Measurements from ENCODE around the gene BMP4. TPM values are rescaled to one million over a fixed set of nuclear protein-coding genes. Genes with fewer than 3 reads are reported as not detected.
A peak's percentile ranks its signal among the peaks of the same experiment; 100 is the strongest.

The BMP4 gene
- total and polyA plus RNA-seq, 2 donors (not counting 3 experiments of a cell fraction or from before 2014, with no cell fraction given), result 238 to 311 TPM

DNA sequence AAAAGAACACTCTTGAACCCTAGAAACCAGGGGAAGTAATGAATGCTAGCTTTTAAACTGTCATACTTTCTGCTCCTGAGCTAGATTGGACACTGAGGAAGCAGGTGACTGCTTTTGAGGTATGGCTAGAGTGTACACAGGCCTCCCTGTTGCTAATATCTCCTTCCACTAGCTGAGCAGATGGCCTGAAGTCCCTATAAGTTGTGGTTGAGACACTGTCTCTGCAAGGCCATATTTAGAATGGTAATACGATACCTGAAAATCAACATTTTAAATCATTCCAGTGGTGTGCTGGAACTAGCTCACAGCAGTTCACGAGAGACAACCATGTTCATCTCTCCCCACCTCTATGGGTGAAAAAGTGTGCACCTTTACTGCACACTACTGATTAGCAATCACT, 46.4 kb upstream of the BMP4 start:
- Histone ChIP-seq H2AFZ (ENCODE audit: low read depth, low read length) (peak overlapping the region; percentile 53), H3K27me3 (ENCODE audit: control insufficient read depth in 2 of 2, insufficient read depth in 2 of 2, low read length in 2 of 2) (no peaks in the 10 kb centered on the region), H4K20me1 (replicated peaks; ENCODE audit: control insufficient read depth, extremely low read depth, insufficient read depth, low read length) (no peaks in the 10 kb centered on the region), H3K4me2 (ENCODE audit: insufficient read depth, low read length) (no peak overlapping the region), H3K4me3 (replicated peaks in 1 of 3; ENCODE audit: insufficient read depth in 1 of 3, low read depth in 1 of 3, low read length in 3 of 3) (no peak overlapping the region), H3K79me2 (ENCODE audit: control insufficient read depth, insufficient read depth, low read length) (no peaks in the 10 kb centered on the region), H3K9me3 (replicated peaks; ENCODE audit: control insufficient read depth, insufficient read depth, low read length) (no peaks in the 10 kb centered on the region), H3K9me1 (replicated peaks; ENCODE audit: control insufficient read depth, extremely low read depth, insufficient read depth, low read length) (no peaks in the 10 kb centered on the region), H3K4me1 (ENCODE audit: control insufficient read depth, extremely low read depth, insufficient read depth, low read length) (peaks cover 20% of the 10 kb centered on the region), H3K27ac (ENCODE audit: insufficient read depth, low read depth, low read length) (no peak overlapping the region), H3K9ac (replicated peaks; ENCODE audit: extremely low read depth, insufficient read depth, low read length) (no peak overlapping the region), H3K36me3 (ENCODE audit: control insufficient read depth in 2 of 2, extremely low read depth in 1 of 2, insufficient read depth in 2 of 2, low read length in 2 of 2) (no peaks in the 10 kb centered on the region)
- POLR2A ChIA-PET, result no interaction called here
- no peak for DNase-seq (ENCODE audit: low read depth, low spot score)
- TF ChIP-seq POLR2A (IDR thresholded peaks at IDR 0.05; ENCODE audit: low read depth, low read length) (no peak), POLR2AphosphoS5 (IDR thresholded peaks at IDR 0.05; ENCODE audit: insufficient read depth, low read depth, low read length) (no peak), FOS (IDR thresholded peaks at IDR 0.05; ENCODE audit: borderline replicate concordance, insufficient read depth, low read length) (no peak), MYC (IDR thresholded peaks at IDR 0.05; ENCODE audit: low read depth, low read length) (no peak)
- TF ChIP-seq, protein P1, sequence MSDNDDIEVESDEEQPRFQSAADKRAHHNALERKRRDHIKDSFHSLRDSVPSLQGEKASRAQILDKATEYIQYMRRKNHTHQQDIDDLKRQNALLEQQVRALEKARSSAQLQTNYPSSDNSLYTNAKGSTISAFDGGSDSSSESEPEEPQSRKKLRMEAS (IDR thresholded peaks at IDR 0.05; ENCODE audit: insufficient read depth, insufficient read length), result no peak
- FAIRE-seq, result no peak
- BruUV-seq (replicated peaks), result no TSS peak
- dilution Hi-C loops (cut with MboI; ENCODE audit: extremely low pct_ligation_motif_present, low sequenced_read_pairs) (no loop called here), intact Hi-C loops (cut with micrococcal nuclease) (no loop called here)
- CTCF ChIA-PET, result interaction anchor here (1.2 kb wide), 1 partner anchor 172 kb away, joined by 5 read pairs; no protein-coding TSS in a partner anchor

DNA sequence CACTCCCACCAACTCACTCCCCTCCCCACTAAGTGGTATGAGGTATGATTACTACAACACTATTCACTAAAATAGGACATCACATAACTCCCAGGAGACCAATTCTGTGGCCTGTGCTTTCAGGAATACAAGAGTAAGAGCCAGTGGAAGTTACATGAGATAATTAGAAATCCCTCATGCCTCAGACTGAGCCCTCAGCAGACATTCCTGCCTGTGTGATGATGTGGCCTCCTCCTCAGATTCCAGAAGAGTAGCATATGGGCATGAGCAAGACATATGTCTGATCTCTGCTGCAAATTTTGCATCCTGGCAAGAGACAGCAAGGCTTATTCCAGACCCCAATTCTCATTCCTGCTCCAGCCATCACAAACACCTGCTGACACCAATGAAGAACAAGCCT, 46.0 kb upstream of the BMP4 start:
- no peak overlapping the region for H3K27ac ChIP-seq (ENCODE audit: insufficient read depth, low read depth, low read length)
- no peaks in the 10 kb centered on the region for H3K79me2 ChIP-seq (ENCODE audit: control insufficient read depth, insufficient read depth, low read length)
- no peak for TF ChIP-seq GATA2 (IDR thresholded peaks at IDR 0.05; ENCODE audit: insufficient read depth, insufficient read length, low read depth, low read length)
- no peak for TF ChIP-seq POLR2AphosphoS5 (IDR thresholded peaks at IDR 0.05; ENCODE audit: insufficient read depth, low read depth, low read length)
- TF ChIP-seq, protein P1 (IDR thresholded peaks at IDR 0.05; ENCODE audit: insufficient read depth, insufficient read length), result no peak
- no peaks in the 10 kb centered on the region for H3K36me3 ChIP-seq (ENCODE audit: control insufficient read depth in 2 of 2, extremely low read depth in 1 of 2, insufficient read depth in 2 of 2, low read length in 2 of 2)
- H3K9me1 ChIP-seq (replicated peaks; ENCODE audit: control insufficient read depth, extremely low read depth, insufficient read depth, low read length), result no peaks in the 10 kb centered on the region
- intact Hi-C loops (cut with micrococcal nuclease) (no loop called here), dilution Hi-C loops (cut with MboI; ENCODE audit: extremely low pct_ligation_motif_present, low sequenced_read_pairs) (no loop called here)
- peaks cover 20% of the 10 kb centered on the region for H3K4me1 ChIP-seq (ENCODE audit: control insufficient read depth, extremely low read depth, insufficient read depth, low read length)
- BruUV-seq (replicated peaks), result no TSS peak
- no peak overlapping the region for H3K4me2 ChIP-seq (ENCODE audit: insufficient read depth, low read length)
- no peak for DNase-seq (ENCODE audit: low read depth, low spot score)
- no peak overlapping the region for H3K9ac ChIP-seq (replicated peaks; ENCODE audit: extremely low read depth, insufficient read depth, low read length)
- H3K9me3 ChIP-seq (replicated peaks; ENCODE audit: control insufficient read depth, insufficient read depth, low read length), result no peaks in the 10 kb centered on the region
- no peak overlapping the region for H3K4me3 ChIP-seq (replicated peaks in 1 of 3; ENCODE audit: insufficient read depth in 1 of 3, low read depth in 1 of 3, low read length in 3 of 3)
- CTCF ChIA-PET, result interaction anchor here (1.2 kb wide), 1 partner anchor 172 kb away, joined by 5 read pairs; no protein-coding TSS in a partner anchor
- peak overlapping the region; percentile 53 for H2AFZ ChIP-seq (ENCODE audit: low read depth, low read length)
- POLR2A ChIA-PET, result no interaction called here
- no peaks in the 10 kb centered on the region for H3K27me3 ChIP-seq (ENCODE audit: control insufficient read depth in 2 of 2, insufficient read depth in 2 of 2, low read length in 2 of 2)
- FAIRE-seq, result no peak
- no peaks in the 10 kb centered on the region for H4K20me1 ChIP-seq (replicated peaks; ENCODE audit: control insufficient read depth, extremely low read depth, insufficient read depth, low read length)
